K562 (cell line): ENCODE data around the gene PIGH. TPM values are rescaled to one million over a fixed set of nuclear protein-coding genes. Genes with fewer than 3 reads are reported as not detected.
A peak's percentile ranks its signal among the peaks of the same experiment; 100 is the strongest.

Experiments
- PRMT5 ChIP-seq: sonication (generic); formaldehyde crosslinking; IDR thresholded peaks from 2 replicates; pipeline ENCODE4 v1.5.0; 2020; ENCODE audit warnings: missing genetic modification reagents
- REST ChIP-seq, 2 experiments: fragments of 450-650 bp; formaldehyde crosslinking in 1 of 2; IDR thresholded peaks; 2 replicates each; pipeline versions ENCODE4 v1.4.0 to v1.6.1; 2014 to 2020; ENCODE audit warnings: mild to moderate bottlenecking in 2 of 2, borderline replicate concordance in 1 of 2, low read depth in 1 of 2
- SMC3 ChIP-seq: conservative IDR thresholded peaks from 2 replicates; pipeline ENCODE4 v1.6.1; 2011; ENCODE audit warnings: low read depth, low read length, improper control_type of control experiment; ENCODE audit not compliant: insufficient read depth
- U2AF1 ChIP-seq: fragments of 200-400 bp; formaldehyde crosslinking; optimal IDR thresholded peaks from 2 replicates; pipeline ENCODE3; 2017; ENCODE audit warnings: mild to moderate bottlenecking, low read depth, low read length, moderate library complexity
- polyA plus RNA-seq, 8 experiments: library from polyadenylated mRNA; depleted of rRNA in 4 of 8; stranded (reverse) in 5 of 8; unstranded in 3 of 8; fragments of >200 nt; fragmentation: Nextera tagmentation in 2 of 8; fragmentation: Illumina TruSeq in 1 of 8; extraction: Ambion mirVana in 2 of 8; extraction: Trizol in 1 of 8; gene quantifications; 2 replicates each; pipeline versions ENCODE4 v1.2.1 to v1.2.3, GENCODE V29; 2011 to 2014; ENCODE audit warnings: inconsistent platforms in 1 of 8, missing spikeins in 1 of 8
- total RNA-seq, 7 experiments: library from RNA; depleted of rRNA in 6 of 7; stranded (reverse); fragments of >200 nt in 6 of 7; fragmentation: Illumina TruSeq in 2 of 7; extraction: Trizol in 2 of 7; gene quantifications; 2 replicates each; pipeline versions ENCODE4 v1.2.1 to v1.2.3, GENCODE V29; 2011 to 2021; ENCODE audit warnings: low replicate concordance in 1 of 7

PIGH gene
- total and polyA plus RNA-seq, 9 of the 15 experiments (the other 6 are each of a cell fraction or from before 2014, with no cell fraction given), result 21.1 to 53.4 (median 24.7) TPM

GRCh38 chr14:67583711-67584644 is 16.1 kb downstream of the PIGH start (continued):
- TF ChIP-seq REST (IDR thresholded peaks at IDR 0.05; ENCODE audit: borderline replicate concordance) (peak; percentile 87), REST (CRISPR knock-in tag; IDR thresholded peaks at IDR 0.05; ENCODE audit: low read depth) (no peak), PRMT5 (CRISPR knock-in tag) (no peak), U2AF1 (no peak), SMC3 (peak; percentile 93)
